Mesangial cell (primary cell): ENCODE data around the gene TP63. TPM values are rescaled to one million over a fixed set of nuclear protein-coding genes. Genes with fewer than 3 reads are reported as not detected.

Experiments used
- total RNA-seq: library from RNA; depleted of rRNA; stranded (reverse); fragments of >200 nt; gene quantifications from 2 replicates; pipeline ENCODE4 v1.2.3, GENCODE V29; 2015

The TP63 gene
- total RNA-seq = 0.25 TPM in 1 of 2 replicates, not detected in the other

DNA sequence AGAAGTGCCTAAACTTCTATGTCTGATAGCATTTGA is at the start of gene TP63:
Gene TP63, plus strand, starts transcription at position 17 of the 36 bp plus-strand sequence. CDS start 127 bp downstream, outside the sequence.

